Kidney (tissue), 14 donors: ENCODE data around the gene P4HA3. TPM values are rescaled to one million over a fixed set of nuclear protein-coding genes. Genes with fewer than 3 reads are reported as not detected.

ENCODE experiments used
- DNase-seq, 5 donors: peaks; one replicate each; pipeline ENCODE4 v3.0.0-alpha.2; 2013 to 2020
- FAIRE-seq: peaks from 2 replicates; lab custom pipeline; 2012; peaks lifted over from hg19 to GRCh38; lab: Jason Lieb, UNC
- H3K27ac ChIP-seq, 2 donors: one replicate each; pipeline ENCODE4 v1.7.0; 2013; ENCODE audit warnings: low read depth in 2 of 2, low read length in 2 of 2, inconsistent platforms in 1 of 2
- H3K27me3 ChIP-seq: one replicate; pipeline ENCODE4 v1.7.1; 2013; ENCODE audit warnings: low read length, inconsistent platforms; ENCODE audit not compliant: control insufficient read depth, insufficient read depth
- H3K36me3 ChIP-seq, 3 donors: one replicate each; pipeline versions ENCODE4 v1.7.0 to v1.7.1; 2013; ENCODE audit warnings: low read length in 3 of 3, control low read depth in 1 of 3, inconsistent platforms in 1 of 3; ENCODE audit not compliant: insufficient read depth in 3 of 3, control insufficient read depth in 2 of 3
- H3K4me1 ChIP-seq, 3 donors: one replicate each; pipeline versions ENCODE4 v1.7.0 to v1.7.1; 2013; ENCODE audit warnings: low read length in 3 of 3, inconsistent platforms in 1 of 3, low read depth in 1 of 3; ENCODE audit not compliant: control insufficient read depth in 2 of 3, insufficient read depth in 2 of 3
- H3K4me3 ChIP-seq, 3 donors: one replicate each; pipeline versions ENCODE4 v1.7.0 to v1.8.1; 2013; ENCODE audit warnings: low read length in 3 of 3, control low read depth in 1 of 3, inconsistent platforms in 1 of 3
- H3K9ac ChIP-seq, 3 donors: one replicate each; pipeline versions ENCODE4 v1.7.0 to v1.7.1; 2013; ENCODE audit warnings: low read length in 3 of 3, control low read depth in 1 of 3, inconsistent platforms in 1 of 3
- H3K9me3 ChIP-seq, 3 donors: one replicate each; pipeline versions ENCODE4 v1.7.0 to v1.7.1; 2013; ENCODE audit warnings: low read length in 3 of 3, control low read depth in 1 of 3, inconsistent platforms in 1 of 3; ENCODE audit not compliant: control insufficient read depth in 2 of 3, insufficient read depth in 1 of 3
- CTCF ChIP-seq: IDR thresholded peaks from 3 replicates; pipeline ENCODE4 v1.5.1; 2012; ENCODE audit warnings: mild to moderate bottlenecking, moderate library complexity, borderline replicate concordance; ENCODE audit not compliant: insufficient read depth; ENCODE audit errors: extremely low read depth
- intact Hi-C: fragments of 100-400 bp; cut with DNase I; formaldehyde crosslinking; loops from one replicate; pipeline ENCODE4 v1.11.1; 2022
- polyA plus RNA-seq: library from polyadenylated mRNA; stranded (reverse); fragments of 350-450 nt; fragmentation: Illumina TruSeq; extraction: RNeasy Lipid Tissue Mini Kit (QIAGEN cat#74804); gene quantifications from one replicate; pipeline ENCODE4 v1.2.3, GENCODE V29; 2014; ENCODE audit warnings: low read depth, low replicate concordance; ENCODE audit not compliant: insufficient read depth
- total RNA-seq: library from RNA; stranded (reverse); fragmentation: NEBNext Ultra II Directional; extraction: Animal tissue kit (Norgen Biotek cat#: 25700); gene quantifications from one replicate; pipeline ENCODE4 v1.2.1, GENCODE V29; 2021
- donor health status: control.
- donor health status: control.
- donor health status: control.
- donor health status: control.
- donor health status: control.
- donor health status: DM: yes; HTN: yes; CAD: no.
- donor health status: Normal renal cell carcinoma (clear cell type).

P4HA3 gene
- total and polyA plus RNA-seq, 2 donors from 2014 or later: 0.39 to 1.2 TPM

GRCh38 chr11:74307434-74307833 is 4.0 kb downstream of the P4HA3 start:
- H3K27me3 ChIP-seq: peaks cover 11% of the 10 kb centered on the region
- no peaks in the 10 kb centered on the region for H3K9me3 ChIP-seq
- no peak overlapping the region for H3K9ac ChIP-seq
- no peak overlapping the region for H3K27ac ChIP-seq
- FAIRE-seq (no peak), DNase-seq (no peak)
- intact Hi-C loops: no loop called here
- peaks cover 0 to 5% (median 0%) of the 10 kb centered on the region in 3 donors for H3K4me1 ChIP-seq
- no peaks in the 10 kb centered on the region for H3K36me3 ChIP-seq
- TF ChIP-seq CTCF: no peak
- H3K4me3 ChIP-seq: no peak overlapping the region

- no peak overlapping the region for H3K27ac ChIP-seq
- peaks cover 0 to 5% (median 0%) of the 10 kb centered on the region in 3 donors for H3K4me1 ChIP-seq
- FAIRE-seq (no peak), DNase-seq (no peak)
- no peaks in the 10 kb centered on the region for H3K36me3 ChIP-seq
- no peaks in the 10 kb centered on the region for H3K9me3 ChIP-seq
- TF ChIP-seq CTCF: no peak
- peaks cover 11% of the 10 kb centered on the region for H3K27me3 ChIP-seq
- intact Hi-C loops: no loop called here
- no peak overlapping the region for H3K4me3 ChIP-seq
- no peak overlapping the region for H3K9ac ChIP-seq
Observed at GRCh38 chr11:74306435-74307175, 4.8 kb downstream of the P4HA3 start.

GRCh38 chr11:74299015-74299414 is 12.4 kb downstream of the P4HA3 start:
- FAIRE-seq (no peak), DNase-seq (no peak)
- Histone ChIP-seq H3K9ac (no peak overlapping the region), H3K4me3 (no peak overlapping the region), H3K36me3 (no peaks in the 10 kb centered on the region), H3K27ac (no peak overlapping the region), H3K4me1 (no peaks in the 10 kb centered on the region), H3K9me3 (no peaks in the 10 kb centered on the region), H3K27me3 (no peaks in the 10 kb centered on the region)
- intact Hi-C loops: no loop called here
- TF ChIP-seq CTCF: no peak
